Activated naive CD4-positive, alpha-beta T cell (primary cell): ENCODE results near the gene ST7.

Experiments used
- DNase-seq, 4 experiments: peaks; one replicate each; lab custom pipeline; 2025; lab: John Stamatoyannopoulos, UW

The ST7 gene

GRCh38 chr7:117193564-117193963 is 240.3 kb downstream of the ST7 start:
- DNase-seq = no peak

GRCh38 chr7:117194445-117194844 is 241.1 kb downstream of the ST7 start:
- DNase-seq = no peak

DNA sequence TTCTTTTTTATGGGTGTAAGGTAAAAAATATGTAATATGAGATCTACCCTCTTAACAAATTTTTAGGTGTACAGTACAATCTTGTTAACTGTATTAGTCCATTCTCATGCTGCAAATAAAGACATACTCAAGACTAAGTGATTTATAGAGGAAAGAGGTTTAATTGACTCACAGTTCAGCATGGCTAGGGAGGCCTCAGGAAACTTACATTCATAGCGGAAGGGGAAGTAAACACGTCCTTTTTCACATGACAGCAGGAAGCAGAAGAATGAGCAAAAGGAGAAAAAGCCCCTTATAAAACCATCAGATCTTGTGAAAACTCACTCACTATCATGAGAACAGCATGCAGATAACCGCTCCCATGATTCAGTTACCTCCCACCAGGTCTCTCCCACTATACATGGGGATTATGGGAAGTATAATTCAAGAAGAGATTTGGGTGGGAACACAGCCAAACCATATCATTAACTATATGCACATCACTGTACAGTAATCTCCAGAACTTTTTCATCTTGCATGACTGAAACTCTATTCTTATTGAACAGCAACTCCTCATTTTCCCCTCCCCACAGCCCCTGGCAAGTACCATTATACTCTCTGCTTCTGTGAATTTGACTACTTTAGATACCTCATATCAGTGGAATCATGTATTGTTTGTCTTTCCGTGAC is 242.2 kb downstream of the ST7 start:
- no peak for DNase-seq

- DNase-seq = no peak
Observed at GRCh38 chr7:117200132-117200531, 246.8 kb downstream of the ST7 start.

DNA sequence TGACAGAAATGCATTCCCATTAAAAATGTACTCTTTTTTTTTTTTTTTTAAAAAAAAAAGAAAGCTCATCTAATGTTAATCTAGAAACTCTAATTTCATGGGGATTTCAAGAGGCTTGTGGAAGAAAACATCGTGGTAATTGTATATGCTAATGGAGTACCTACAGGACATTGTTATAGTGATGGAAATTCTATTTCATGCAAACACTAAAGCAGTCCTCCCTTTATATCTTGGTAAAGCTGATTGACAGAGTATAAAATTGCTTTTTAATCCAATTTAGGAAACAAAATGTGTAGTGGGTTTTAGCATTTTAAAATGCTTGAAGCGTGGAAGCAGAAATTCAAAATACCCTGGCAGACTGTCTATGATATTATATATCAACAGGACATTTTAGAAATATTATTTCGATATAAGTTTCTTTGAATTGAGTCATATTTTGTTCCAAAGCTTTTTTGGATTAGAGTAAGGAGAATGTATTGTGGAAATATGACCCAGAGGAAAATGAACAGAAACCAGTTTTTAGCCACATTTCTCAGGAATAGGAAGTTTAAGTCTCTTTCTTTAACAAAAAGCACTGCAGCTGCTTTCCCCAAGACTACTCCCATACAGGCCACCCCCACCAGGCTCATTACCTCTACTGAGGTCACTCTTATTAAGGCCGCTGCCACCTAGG is 247.6 kb downstream of the ST7 start:
- DNase-seq = no peak

GRCh38 chr7:117202511-117202910 is 249.2 kb downstream of the ST7 start:
- no peak for DNase-seq

- DNase-seq = no peak
Observed at GRCh38 chr7:117203205-117203604, 249.9 kb downstream of the ST7 start.

DNA sequence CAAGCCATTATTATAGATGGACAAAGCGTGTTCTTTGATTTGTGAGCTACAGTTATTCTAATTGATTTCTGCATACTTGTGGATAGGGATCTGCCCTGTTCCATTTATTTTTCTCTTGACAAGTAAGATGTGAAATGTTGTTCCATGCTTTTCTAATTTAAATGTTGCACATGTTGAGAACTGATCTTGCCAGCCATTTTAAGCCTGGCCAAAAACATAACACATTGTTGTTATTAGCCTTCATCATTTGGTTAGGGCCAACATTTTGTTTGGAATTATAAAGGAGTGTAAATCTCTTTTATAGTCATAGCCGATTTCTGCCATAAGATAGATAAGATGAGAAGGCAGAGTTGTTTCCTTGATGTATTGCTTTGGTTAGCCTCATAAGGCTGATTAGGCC is 252.6 kb downstream of the ST7 start:
- no peak for DNase-seq

DNA sequence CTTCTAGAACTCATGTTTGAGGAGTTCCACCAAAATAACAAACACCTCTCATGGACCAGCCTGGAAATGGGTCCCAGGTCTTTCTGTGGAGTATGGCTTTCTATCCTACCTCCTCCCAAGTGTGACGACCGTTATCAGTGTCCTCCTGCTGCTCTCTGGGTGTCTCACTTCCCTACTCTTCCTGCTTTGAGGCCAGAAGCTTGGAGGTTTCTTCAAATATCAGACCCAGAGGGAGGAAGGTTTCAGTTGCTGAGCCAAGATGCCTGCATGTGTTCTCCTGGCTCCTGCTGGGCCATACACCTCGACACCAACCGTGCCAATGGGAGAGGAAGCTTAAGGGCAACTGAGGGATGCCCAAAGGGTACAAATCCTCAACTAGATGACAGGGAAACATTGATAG is 255.0 kb downstream of the ST7 start:
- DNase-seq = no peak

GRCh38 chr7:117210397-117210796 is 257.1 kb downstream of the ST7 start:
- no peak for DNase-seq

GRCh38 chr7:117210908-117211307 is 257.6 kb downstream of the ST7 start:
- no peak for DNase-seq

GRCh38 chr7:117211614-117212013 is 258.3 kb downstream of the ST7 start:
- no peak for DNase-seq

- peak in 1 of 4 experiments; percentile 11 for DNase-seq
Observed at GRCh38 chr7:117212969-117213877, 259.9 kb downstream of the ST7 start.

- no peak for DNase-seq
Observed at GRCh38 chr7:117216010-117216409, 262.7 kb downstream of the ST7 start.

DNA sequence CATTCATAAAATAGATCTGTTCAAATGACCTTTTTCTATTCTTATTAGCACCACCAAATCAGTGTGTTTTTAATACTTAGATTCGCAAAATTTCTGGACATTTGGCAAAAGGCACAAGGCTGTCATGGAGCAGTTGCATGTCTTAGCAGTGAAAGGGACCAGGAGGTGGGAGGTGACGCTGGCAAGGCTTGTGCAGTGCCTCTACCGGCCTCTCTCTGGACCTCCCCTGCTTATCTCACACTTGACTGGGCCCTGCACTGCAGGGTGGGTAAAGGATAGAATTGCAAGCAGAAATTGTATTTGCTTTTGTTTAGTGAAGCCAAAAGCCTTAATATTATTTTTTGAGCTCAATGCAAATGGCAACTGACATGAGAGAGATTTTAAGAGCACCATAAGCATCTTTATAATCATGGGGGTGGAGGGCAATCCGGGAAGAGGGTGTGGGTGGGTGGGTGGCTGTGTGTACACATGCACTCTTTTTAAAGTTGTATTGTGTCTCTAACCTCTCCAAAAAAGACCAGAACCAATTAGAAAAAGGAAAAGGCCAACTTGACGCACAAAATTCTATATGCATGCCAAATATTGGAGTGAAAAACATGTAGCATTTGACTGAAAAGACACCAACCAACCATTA is 263.3 kb downstream of the ST7 start:
- DNase-seq = no peak

- DNase-seq = no peak
Observed at GRCh38 chr7:117217106-117218035, 264.1 kb downstream of the ST7 start.

DNA sequence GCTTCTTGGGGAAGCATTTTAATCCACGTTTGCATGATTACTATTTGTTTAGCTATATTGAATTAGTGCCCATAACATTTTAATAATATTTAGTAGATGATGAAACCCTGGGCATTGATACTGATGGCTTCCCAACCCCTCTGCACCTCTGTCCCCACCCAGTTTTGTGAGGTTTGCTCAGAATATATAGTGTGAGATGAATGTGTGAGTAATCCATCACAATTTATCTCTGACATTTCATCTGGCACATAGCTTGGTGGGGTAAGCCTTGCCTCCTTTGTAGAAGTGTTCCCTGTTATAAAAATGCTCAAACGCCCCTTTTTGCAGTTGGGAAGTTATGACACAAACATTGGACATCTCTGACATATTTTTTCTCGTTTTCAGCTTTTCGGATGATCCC is 265.4 kb downstream of the ST7 start:
- no peak for DNase-seq

- DNase-seq = no peak
Observed at GRCh38 chr7:117219485-117219884, 266.2 kb downstream of the ST7 start.

- DNase-seq = no peak
Observed at GRCh38 chr7:117220836-117221235, 267.5 kb downstream of the ST7 start.

GRCh38 chr7:117225536-117225935 is 272.2 kb downstream of the ST7 start:
- no peak for DNase-seq

GRCh38 chr7:117227091-117227490 is 273.8 kb downstream of the ST7 start:
- no peak for DNase-seq
